ENCODE data around the gene SLC46A2.

DNA sequence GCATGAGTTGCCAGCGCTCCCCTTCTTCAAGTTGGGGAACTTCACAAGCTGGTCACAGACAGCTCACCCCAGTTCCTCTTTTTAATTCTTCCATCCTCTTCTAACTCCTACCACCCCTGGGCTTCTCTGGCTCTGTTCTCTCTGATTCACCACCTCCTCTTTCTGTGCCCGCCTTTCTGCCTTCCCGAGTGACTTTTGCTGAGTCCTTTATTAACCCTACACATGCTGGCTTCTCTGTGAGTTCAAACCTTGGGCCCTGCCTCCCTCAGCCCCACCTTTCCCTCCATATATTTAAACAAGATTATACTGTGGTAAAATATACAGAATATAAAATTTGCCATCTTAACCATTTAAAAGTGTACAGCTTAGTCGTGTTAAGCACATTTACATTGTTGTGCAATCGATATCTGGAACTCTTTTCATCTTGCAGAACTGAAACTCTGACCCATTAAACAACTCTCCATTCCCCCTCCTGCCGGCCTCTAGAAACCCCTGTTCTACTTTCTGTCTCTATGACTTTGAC is 32.0 kb downstream of the SLC46A2 start:
- TF ChIP-seq, protein P1, sequence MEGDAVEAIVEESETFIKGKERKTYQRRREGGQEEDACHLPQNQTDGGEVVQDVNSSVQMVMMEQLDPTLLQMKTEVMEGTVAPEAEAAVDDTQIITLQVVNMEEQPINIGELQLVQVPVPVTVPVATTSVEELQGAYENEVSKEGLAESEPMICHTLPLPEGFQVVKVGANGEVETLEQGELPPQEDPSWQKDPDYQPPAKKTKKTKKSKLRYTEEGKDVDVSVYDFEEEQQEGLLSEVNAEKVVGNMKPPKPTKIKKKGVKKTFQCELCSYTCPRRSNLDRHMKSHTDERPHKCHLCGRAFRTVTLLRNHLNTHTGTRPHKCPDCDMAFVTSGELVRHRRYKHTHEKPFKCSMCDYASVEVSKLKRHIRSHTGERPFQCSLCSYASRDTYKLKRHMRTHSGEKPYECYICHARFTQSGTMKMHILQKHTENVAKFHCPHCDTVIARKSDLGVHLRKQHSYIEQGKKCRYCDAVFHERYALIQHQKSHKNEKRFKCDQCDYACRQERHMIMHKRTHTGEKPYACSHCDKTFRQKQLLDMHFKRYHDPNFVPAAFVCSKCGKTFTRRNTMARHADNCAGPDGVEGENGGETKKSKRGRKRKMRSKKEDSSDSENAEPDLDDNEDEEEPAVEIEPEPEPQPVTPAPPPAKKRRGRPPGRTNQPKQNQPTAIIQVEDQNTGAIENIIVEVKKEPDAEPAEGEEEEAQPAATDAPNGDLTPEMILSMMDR (IDR thresholded peaks at IDR 0.05; ENCODE audit: low read length): no peak
- no peak for TF ChIP-seq EZH2 (IDR thresholded peaks at IDR 0.05; ENCODE audit: borderline replicate concordance, low read length)

All from OCI-LY1 (cell line).